K562 (cell line): ENCODE data around the gene TERT.

Source experiments
- CTCF ChIP-seq, 3 experiments: IDR thresholded peaks in 2 of 3; conservative IDR thresholded peaks in 1 of 3; 2 replicates each; pipeline ENCODE4 v1.5.1; 2011 to 2012; ENCODE audit warnings: low read length in 3 of 3, mild to moderate bottlenecking in 3 of 3, control low read depth in 2 of 3, improper control_type of control experiment in 1 of 3, inconsistent platforms in 1 of 3, low read depth in 1 of 3, mixed read lengths in 1 of 3, moderate library complexity in 1 of 3; ENCODE audit not compliant: insufficient read depth in 2 of 3
- EP300 ChIP-seq: IDR thresholded peaks from 2 replicates; pipeline ENCODE4 v1.6.1; 2012; ENCODE audit warnings: low read length, improper control_type of control experiment
- SP1 ChIP-seq: sonication (generic); formaldehyde crosslinking; IDR thresholded peaks from 2 replicates; pipeline ENCODE4 v1.8.1; 2022; ENCODE audit warnings: mild to moderate bottlenecking, missing genetic modification reagents
- STAT5B ChIP-seq: fragments of 250-450 bp; sonication (Bioruptor Pico); IDR thresholded peaks from 2 replicates; pipeline ENCODE4 v1.8.0; 2021; ENCODE audit warnings: mild to moderate bottlenecking, inconsistent platforms
- ZBTB33 ChIP-seq: sonication (generic); formaldehyde crosslinking; IDR thresholded peaks from 2 replicates; pipeline ENCODE4 v1.8.1; 2023; ENCODE audit warnings: mild to moderate bottlenecking, missing genetic modification reagents
- ZNF707 ChIP-seq: fragments of 250-450 bp; sonication (Bioruptor Pico); conservative IDR thresholded peaks from 2 replicates; pipeline ENCODE4 v1.8.0; 2022; ENCODE audit warnings: inconsistent platforms, mild to moderate bottlenecking, moderate library complexity
- ZNF76 ChIP-seq: fragments of 250-450 bp; sonication (Bioruptor Pico); IDR thresholded peaks from 2 replicates; pipeline ENCODE4 v1.4.0; 2020; ENCODE audit warnings: mild to moderate bottlenecking, moderate library complexity, borderline replicate concordance
- ZNF778 ChIP-seq: fragments of 450-650 bp; formaldehyde crosslinking; IDR thresholded peaks from 2 replicates; pipeline ENCODE4 v1.4.0; 2020; ENCODE audit warnings: mild to moderate bottlenecking, moderate library complexity

GRCh38 chr5:1224631-1225030, 70.2 kb downstream of the TERT start:
- TF ChIP-seq EP300 (no peak), STAT5B (CRISPR knock-in tag) (no peak), SP1 (CRISPR knock-in tag) (no peak), ZBTB33 (CRISPR knock-in tag) (no peak), ZNF778 (CRISPR knock-in tag) (no peak), ZNF76 (CRISPR knock-in tag) (no peak), CTCF (IDR thresholded peaks at IDR 0.05 in 2 of 3, conservative IDR thresholded peaks at IDR 0.05 in 1 of 3; ENCODE audit: insufficient read depth in 2 of 3, low read depth in 1 of 3, low read length in 3 of 3) (no peak), ZNF707 (CRISPR knock-in tag) (no peak)
